ENCODE results near the gene NCSTN. TPM values are rescaled to one million over a fixed set of nuclear protein-coding genes. Genes with fewer than 3 reads are reported as not detected.
"Not testable (repeated sequence)": the region's sequence is repeated elsewhere in the genome, so short reads cannot be mapped to it uniquely, and the experiment has no call there.

NCSTN gene
- total RNA-seq, 6 donors from 2014 or later = 55.9 to 116 (median 70.8) TPM

DNA sequence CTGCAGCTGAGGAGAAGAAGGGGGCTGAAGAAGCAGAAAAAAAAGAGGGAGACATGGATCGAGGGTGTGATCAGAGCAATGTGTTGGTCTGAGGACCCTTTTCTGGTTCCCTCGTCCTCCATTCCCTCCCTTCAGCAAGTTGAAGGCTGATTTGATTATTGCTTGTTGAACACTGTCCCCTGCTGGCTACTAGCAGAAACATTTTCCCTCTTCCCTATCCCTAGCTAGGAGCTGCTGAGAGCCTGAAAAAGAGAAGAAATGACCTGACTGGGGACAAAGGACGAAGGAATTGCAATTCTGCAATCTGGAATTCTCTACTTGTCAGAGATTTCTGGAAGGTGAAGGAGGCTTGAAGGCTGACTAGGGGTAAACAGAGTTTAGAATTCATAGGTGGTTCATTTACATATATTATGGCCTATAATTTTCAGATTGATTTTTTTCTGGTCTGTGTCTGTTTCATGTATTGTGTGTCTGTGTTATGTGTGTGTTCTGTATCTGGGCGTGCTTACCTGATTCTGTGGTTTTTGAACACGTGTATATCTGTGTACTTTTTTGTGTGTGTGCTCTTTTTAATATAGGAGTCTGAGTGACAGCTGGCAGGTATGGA, 33.4 kb downstream of the NCSTN start:
- TF ChIP-seq CTCF (IDR thresholded peaks at IDR 0.05) (peak; percentile 72 to 87 (median 83)), EP300 (IDR thresholded peaks at IDR 0.05) (no peak)
- no peaks in the 10 kb centered on the region for H3K36me3 ChIP-seq
- no peaks in the 10 kb centered on the region for H3K9me3 ChIP-seq
- H3K27me3 ChIP-seq = no peaks in the 10 kb centered on the region
- H3K27ac ChIP-seq = no peak overlapping the region
- 14 to 17% methylated on average over 5 of the region's 5 CpGs for WGBS, 2 donors
- H3K4me3 ChIP-seq = no peak overlapping the region
- peaks cover 9 to 15% (median 10%) of the 10 kb centered on the region in 4 donors for H3K4me1 ChIP-seq
- ATAC-seq (ENCODE audit: low FRiP score in 2 of 2) = peak in 1 of 2 donors; percentile 88
- no peak for DNase-seq

DNA sequence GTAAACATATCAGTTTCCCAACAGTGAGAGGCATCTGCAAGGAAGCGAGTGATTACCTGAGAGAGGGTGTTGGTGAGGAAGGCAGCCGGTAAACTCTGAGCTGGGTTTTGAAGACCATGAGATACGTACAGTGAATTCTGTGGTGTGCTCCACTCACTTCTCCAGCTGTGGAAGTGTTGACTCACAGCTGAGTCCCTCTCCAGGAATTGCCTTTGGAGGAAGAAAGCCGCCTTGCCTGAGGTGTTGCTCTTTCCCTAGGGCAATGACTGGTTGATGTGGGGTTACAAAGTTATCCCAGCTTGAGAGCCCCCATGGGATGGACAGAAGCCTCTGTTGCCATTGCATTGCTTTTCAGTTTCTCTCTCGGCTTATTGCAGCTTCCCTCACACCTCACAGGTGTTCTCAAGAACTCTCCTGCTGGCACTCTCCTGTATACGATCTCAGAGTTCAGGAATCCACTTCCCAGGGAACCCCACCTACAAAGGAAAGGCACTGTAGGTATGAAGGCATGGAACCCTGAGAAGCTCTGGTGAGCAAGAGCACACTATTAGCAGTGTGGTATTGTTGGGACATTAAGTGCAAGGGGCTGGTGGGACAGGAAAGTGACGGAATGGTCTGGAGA, 34.5 kb downstream of the NCSTN start:
- WGBS, 2 donors = 69 to 71% methylated on average over 7 of the region's 7 CpGs
- no peak overlapping the region for H3K27ac ChIP-seq
- no peak for ATAC-seq (ENCODE audit: low FRiP score in 2 of 2)
- H3K27me3 ChIP-seq = no peaks in the 10 kb centered on the region
- no peak overlapping the region for H3K4me3 ChIP-seq
- no peaks in the 10 kb centered on the region for H3K36me3 ChIP-seq
- TF ChIP-seq POLR2AphosphoS5 (IDR thresholded peaks at IDR 0.05) = no peak
- H3K4me1 ChIP-seq = peaks cover 9 to 15% (median 10%) of the 10 kb centered on the region in 4 donors
- H3K9me3 ChIP-seq = no peaks in the 10 kb centered on the region
- no peak for DNase-seq

GRCh38 chr1:160384812-160385211, 41.6 kb downstream of the NCSTN start:
- ATAC-seq (ENCODE audit: low FRiP score in 2 of 2); H3K4me3 ChIP-seq; DNase-seq; H3K36me3 ChIP-seq; H3K27ac ChIP-seq; H3K4me1 ChIP-seq; H3K27me3 ChIP-seq; H3K9me3 ChIP-seq: not testable (repeated sequence)
- WGBS, 2 donors = 96 to 100% methylated on average over 2 of the region's 2 CpGs

DNA sequence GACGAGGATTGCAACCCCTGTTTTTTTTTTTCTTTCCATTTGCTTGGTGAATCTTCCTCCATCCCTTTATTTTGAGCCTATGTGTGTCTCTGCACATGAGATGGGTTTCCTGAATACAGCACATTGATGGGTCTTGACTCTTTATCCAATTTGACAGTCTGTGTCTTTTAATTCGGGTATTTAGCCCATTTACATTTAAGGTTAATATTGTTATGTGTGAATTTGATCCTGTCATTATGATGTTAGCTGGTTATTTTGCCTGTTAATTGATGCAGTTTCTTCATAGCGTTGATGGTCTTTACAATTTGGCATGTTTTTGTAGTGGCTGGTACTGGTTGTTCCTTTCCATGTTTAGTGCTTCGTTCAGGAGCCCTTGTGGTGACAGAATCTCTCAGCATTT, 45.2 kb downstream of the NCSTN start:
- H3K4me3 ChIP-seq; H3K36me3 ChIP-seq; ATAC-seq (ENCODE audit: low FRiP score in 2 of 2); DNase-seq; H3K27me3 ChIP-seq; H3K4me1 ChIP-seq; H3K27ac ChIP-seq; H3K9me3 ChIP-seq: not testable (repeated sequence)
- WGBS, 2 donors = 84 to 85% methylated on average over 4 of the region's 4 CpGs

GRCh38 chr1:160394673-160395072, 51.5 kb downstream of the NCSTN start:
- H3K9me3 ChIP-seq = no peaks in the 10 kb centered on the region
- H3K27me3 ChIP-seq = no peaks in the 10 kb centered on the region
- H3K27ac ChIP-seq = no peak overlapping the region
- H3K4me1 ChIP-seq = peaks cover 0 to under 1% (median 0%) of the 10 kb centered on the region in 4 donors
- H3K4me3 ChIP-seq = no peak overlapping the region
- H3K36me3 ChIP-seq = no peaks in the 10 kb centered on the region
- TF ChIP-seq EP300 (IDR thresholded peaks at IDR 0.05) (no peak), POLR2A (IDR thresholded peaks at IDR 0.05) (no peak), CTCF (IDR thresholded peaks at IDR 0.05) (no peak), POLR2AphosphoS5 (IDR thresholded peaks at IDR 0.05) (no peak)
- DNase-seq (no peak), ATAC-seq (ENCODE audit: low FRiP score in 2 of 2) (no peak)
- 94 to 96% methylated on average over 8 of the region's 8 CpGs for WGBS, 2 donors

GRCh38 chr1:160397651-160398050, 54.5 kb downstream of the NCSTN start:
- 17 to 75% methylated on average over 1 of the region's 1 CpG for WGBS, 2 donors
- no peak for ATAC-seq (ENCODE audit: low FRiP score in 2 of 2)
- H3K36me3 ChIP-seq = no peaks in the 10 kb centered on the region
- H3K4me3 ChIP-seq = no peak overlapping the region
- DNase-seq = no peak
- peaks cover 0 to 13% (median 6%) of the 10 kb centered on the region in 4 donors for H3K27me3 ChIP-seq
- no peaks in the 10 kb centered on the region for H3K9me3 ChIP-seq
- peaks cover 15 to 27% (median 18%) of the 10 kb centered on the region in 4 donors for H3K4me1 ChIP-seq
- no peak overlapping the region for H3K27ac ChIP-seq
- TF ChIP-seq EP300 (IDR thresholded peaks at IDR 0.05) (no peak), CTCF (IDR thresholded peaks at IDR 0.05) (no peak), POLR2A (IDR thresholded peaks at IDR 0.05) (no peak), POLR2AphosphoS5 (IDR thresholded peaks at IDR 0.05) (no peak)

Measured in upper lobe of left lung (tissue), 6 donors.